ENCODE measurements around the gene DCP2.

DNA sequence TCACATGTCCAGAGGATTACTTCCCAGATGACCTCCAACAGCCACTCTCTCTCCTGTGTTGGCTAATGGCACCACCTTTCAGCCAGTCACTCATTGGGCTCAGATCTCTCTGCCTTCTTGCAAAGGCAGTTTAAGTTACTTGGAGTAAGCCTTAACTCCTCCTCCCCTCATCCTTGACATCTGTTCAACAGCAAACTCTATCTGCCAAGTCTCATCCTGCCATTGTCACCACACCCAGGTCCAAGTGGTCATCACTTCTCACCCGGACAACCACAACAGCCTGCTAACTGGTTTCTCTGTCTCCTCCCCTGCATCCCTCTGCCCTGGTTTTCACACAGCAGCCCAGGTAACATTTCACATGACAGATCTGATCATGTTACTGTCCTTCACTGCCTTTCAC lies 58.5 kb downstream of the DCP2 start:
- no peak for TF ChIP-seq EZH2 (IDR thresholded peaks at IDR 0.05; ENCODE audit: insufficient read depth, poor library complexity, severe bottlenecking)
- no peak for TF ChIP-seq EZH2phosphoT487 (IDR thresholded peaks at IDR 0.05; ENCODE audit: insufficient read depth, low read depth)
